A549 (cell line): Measurements from ENCODE around the gene REPS1.

Experiments
- RCOR1 ChIP-seq: fragments of 150-350 bp; IDR thresholded peaks from 2 replicates; pipeline ENCODE4 v1.6.1; 2014; ENCODE audit warnings: antibody characterized with exemption, low read length, low read depth
- TF ChIP-seq, protein P1 (sequence below): fragments of 150-350 bp; IDR thresholded peaks from 2 replicates; pipeline ENCODE4 v1.6.1; 2014; ENCODE audit warnings: low read depth, mild to moderate bottlenecking, low read length
- TF ChIP-seq, protein P2 (sequence below): fragments of >200 bp; sonication (Bioruptor Twin); formaldehyde crosslinking; IDR thresholded peaks from 3 replicates; pipeline ENCODE4 v1.5.1; 2016

DNA sequence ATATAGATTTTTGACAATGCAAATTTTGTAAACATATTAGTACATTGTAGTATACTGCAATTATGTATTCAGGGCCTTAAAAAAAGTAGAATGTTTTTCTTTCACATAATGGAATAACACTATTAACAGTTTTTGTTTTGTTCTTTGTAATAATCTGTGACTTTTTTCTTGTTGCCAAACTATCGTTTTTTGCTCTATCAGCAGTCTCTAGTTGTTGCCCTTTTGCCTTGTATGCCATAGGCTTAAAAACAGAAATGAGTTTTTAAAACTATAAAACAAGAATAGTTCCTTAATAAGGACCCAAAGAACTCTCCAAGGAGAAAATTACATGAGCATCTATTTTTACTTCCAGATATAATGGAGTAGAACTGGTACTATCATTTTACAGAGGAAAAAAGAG, 29.5 kb downstream of the REPS1 start:
- TF ChIP-seq, protein P1, sequence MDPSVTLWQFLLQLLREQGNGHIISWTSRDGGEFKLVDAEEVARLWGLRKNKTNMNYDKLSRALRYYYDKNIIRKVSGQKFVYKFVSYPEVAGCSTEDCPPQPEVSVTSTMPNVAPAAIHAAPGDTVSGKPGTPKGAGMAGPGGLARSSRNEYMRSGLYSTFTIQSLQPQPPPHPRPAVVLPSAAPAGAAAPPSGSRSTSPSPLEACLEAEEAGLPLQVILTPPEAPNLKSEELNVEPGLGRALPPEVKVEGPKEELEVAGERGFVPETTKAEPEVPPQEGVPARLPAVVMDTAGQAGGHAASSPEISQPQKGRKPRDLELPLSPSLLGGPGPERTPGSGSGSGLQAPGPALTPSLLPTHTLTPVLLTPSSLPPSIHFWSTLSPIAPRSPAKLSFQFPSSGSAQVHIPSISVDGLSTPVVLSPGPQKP, result no peak
- TF ChIP-seq, protein P2, sequence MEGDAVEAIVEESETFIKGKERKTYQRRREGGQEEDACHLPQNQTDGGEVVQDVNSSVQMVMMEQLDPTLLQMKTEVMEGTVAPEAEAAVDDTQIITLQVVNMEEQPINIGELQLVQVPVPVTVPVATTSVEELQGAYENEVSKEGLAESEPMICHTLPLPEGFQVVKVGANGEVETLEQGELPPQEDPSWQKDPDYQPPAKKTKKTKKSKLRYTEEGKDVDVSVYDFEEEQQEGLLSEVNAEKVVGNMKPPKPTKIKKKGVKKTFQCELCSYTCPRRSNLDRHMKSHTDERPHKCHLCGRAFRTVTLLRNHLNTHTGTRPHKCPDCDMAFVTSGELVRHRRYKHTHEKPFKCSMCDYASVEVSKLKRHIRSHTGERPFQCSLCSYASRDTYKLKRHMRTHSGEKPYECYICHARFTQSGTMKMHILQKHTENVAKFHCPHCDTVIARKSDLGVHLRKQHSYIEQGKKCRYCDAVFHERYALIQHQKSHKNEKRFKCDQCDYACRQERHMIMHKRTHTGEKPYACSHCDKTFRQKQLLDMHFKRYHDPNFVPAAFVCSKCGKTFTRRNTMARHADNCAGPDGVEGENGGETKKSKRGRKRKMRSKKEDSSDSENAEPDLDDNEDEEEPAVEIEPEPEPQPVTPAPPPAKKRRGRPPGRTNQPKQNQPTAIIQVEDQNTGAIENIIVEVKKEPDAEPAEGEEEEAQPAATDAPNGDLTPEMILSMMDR, result no peak
- no peak for TF ChIP-seq RCOR1
